RPMI8226 (cell line): ENCODE measurements around the gene ARFGAP3.
"Not testable (repeated sequence)": the region's sequence is repeated elsewhere in the genome, so short reads cannot be mapped to it uniquely, and the experiment has no call there.

Experiments used
- DNase-seq: peaks from one replicate; pipeline ENCODE4 v3.0.0-alpha.2; 2015

The ARFGAP3 gene

GRCh38 chr22:42792453-42792908 is 64.6 kb downstream of the ARFGAP3 start:
- no peak for DNase-seq

DNA sequence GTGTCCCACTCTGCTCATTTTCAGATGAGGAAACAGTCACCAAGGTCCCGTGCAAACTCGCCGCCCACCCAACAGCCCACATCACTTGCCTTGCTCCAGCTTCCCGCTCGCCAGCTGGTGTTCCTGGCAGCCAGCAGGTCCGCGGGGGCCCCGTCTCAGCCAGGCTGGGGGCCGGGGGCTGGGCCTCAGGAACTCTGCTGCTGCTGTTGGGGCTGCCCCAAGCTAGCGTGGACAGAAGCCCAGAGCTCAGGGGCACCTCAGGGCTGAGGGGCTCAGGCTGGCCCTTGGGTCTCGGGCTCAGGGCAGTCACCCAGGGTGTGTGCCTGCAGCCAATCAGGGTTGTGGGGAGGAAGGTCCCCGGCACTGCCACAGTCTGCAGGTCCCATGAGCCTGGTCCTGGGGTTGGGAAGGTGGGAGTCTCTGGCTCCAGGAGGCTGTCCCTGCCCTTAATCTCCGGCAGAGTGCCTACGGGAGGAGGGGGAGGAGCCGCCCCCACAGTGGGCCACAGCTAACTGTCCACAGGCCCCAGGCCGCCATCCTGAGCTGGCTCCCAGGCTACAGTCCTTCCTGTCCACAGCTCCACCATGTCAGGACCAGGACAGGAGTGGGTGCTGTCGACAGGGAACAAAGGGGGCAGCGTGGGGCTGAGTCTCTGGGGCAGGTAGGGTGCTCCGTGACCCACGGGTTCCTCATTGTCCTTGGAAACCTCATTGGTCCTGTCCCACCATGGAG is 65.2 kb downstream of the ARFGAP3 start:
- no peak for DNase-seq

DNA sequence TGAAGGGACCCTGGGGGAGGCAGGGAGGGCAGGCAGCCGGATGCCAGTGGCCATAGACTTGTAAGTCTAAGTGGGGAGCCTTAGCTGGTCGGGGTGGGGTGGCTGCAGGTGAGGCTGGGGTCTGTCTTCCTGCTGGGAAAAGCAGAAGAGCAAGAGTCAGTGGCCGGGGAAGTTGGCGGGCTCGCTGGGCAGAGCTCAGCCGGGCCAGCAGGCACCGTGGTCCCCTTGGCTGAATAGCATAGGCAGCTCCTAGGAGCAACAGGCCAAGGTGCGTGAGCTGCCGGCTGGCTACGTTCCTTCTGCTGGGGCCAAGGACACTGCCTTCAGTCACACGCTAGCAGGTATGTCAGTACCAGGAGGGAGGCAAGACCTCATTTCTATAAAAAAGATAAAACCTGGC is 68.6 kb downstream of the ARFGAP3 start:
- no peak for DNase-seq

DNA sequence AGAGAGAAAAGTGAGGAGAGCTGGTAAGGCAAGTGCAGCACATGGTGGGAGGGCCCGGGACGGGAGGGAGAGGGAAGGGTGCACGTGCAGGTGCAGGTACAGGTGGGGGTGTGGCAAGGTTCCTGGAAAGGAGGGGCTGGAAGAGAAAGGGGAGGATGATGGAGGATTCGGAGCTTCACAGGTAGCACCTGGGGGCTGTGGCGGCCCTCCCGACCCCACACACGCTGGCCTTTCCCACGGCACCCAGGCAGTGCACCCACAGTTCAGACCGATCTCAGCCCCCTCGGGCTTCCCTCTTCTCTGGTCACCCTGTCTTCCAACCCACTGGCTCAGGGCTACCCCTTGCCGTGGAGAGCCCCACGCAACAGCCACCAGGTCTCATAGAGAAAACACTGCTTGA is 69.1 kb downstream of the ARFGAP3 start:
- no peak for DNase-seq

- no peak for DNase-seq
Observed at GRCh38 chr22:42787357-42787736, 69.7 kb downstream of the ARFGAP3 start.

DNA sequence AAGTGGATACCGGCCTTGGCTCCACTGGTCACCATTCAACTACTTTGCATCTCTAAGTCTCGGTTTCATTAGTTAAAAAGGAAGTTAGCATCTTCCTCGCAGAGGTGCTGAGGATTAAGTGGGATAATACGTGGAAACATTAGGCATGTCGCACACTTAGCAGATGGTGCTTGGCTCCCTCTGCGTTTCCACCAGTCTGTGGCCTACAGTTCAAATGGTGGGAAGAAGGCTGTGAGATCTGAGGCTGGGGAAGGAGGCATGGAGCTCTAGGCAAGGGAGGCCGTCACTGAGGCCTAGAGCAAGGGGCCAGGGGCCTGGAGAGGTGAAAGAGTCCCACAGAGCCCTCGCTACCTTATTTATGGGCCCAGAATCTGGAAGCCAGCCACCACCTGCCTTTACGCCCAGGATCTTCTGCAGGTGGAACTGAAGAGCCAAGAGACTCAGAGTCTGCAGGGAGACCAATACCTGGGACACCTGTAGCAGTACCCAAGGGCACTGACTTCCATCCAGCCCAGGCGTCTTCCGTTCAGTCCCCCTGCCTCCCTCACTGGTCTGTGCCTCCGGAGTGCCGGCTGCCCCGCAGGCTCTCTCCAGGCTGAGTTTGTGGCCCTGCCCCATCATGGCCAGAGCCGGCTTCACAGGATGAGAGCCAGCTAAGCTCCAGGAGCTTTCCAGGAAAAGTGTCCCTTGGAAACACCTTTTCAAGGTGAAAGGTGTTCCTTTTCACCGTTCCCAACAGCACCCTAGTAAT is 70.3 kb downstream of the ARFGAP3 start:
- DNase-seq: no peak

- no peak for DNase-seq
Observed at GRCh38 chr22:42785706-42786499, 71.2 kb downstream of the ARFGAP3 start.

GRCh38 chr22:42782306-42782705 is 74.8 kb downstream of the ARFGAP3 start:
- DNase-seq: not testable (repeated sequence)

DNA sequence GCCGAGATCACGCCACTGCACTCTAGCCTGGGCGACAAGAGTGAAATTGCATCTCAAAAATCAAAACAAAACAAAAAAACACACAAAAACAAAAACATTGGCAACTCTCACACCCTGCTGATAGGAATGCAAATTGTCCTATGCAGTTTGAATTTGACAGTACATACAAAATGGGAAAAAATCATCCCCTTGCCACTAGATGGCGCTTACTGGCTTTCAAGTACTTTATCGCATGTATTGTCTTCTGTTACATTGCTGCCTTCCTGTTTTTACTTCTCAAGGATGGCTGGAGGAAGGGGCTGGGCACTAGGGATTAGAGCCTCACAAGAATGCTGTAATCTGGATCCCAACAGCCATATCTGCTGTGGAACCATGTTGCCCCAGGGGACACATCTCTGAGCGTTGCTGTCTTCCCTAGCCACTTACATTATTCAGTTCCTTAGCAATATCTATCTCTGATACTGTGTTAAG is 77.0 kb downstream of the ARFGAP3 start:
- peak; percentile 83 for DNase-seq

DNA sequence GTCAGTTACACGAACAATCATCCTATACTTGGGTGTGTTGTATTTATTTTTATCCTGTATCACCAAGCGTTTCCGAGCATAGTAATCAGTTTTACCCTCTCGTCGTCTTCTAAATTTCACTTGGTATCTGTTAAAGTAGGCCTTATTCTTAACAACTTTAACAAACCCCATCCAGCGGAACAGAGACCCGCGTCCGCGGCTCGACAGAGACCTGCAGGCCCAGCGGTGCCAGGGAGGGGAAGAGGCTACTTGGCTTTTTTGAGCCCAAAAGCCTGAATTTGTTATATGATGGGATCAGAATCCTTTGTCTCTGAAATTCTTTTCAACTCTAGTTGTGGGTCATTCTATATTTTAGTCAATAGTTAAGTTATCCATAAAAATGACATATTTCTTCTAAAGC is 79.9 kb downstream of the ARFGAP3 start:
- no peak for DNase-seq

DNA sequence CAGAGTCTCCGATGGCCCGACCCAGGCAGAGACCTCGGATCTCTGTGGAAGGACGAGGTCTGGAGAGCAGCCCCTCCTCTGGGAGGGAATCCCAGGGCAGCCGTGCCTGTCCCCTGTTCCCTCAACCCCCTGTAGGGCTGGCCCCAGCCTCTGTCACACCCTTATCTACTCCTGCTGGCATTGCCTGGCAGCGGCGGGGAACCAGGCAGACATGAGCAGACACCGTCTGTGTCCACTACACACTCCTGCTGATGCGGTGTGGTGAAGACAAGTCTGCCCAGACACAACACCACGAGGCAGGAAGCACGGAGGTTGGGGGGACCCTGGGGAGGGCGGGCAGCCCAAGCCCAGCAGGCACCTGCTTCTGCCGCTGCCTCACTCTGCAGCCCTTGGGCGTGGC is 83.9 kb downstream of the ARFGAP3 start:
- peak; percentile 36 for DNase-seq

GRCh38 chr22:42772647-42773046 is 84.4 kb downstream of the ARFGAP3 start:
- DNase-seq: no peak

DNA sequence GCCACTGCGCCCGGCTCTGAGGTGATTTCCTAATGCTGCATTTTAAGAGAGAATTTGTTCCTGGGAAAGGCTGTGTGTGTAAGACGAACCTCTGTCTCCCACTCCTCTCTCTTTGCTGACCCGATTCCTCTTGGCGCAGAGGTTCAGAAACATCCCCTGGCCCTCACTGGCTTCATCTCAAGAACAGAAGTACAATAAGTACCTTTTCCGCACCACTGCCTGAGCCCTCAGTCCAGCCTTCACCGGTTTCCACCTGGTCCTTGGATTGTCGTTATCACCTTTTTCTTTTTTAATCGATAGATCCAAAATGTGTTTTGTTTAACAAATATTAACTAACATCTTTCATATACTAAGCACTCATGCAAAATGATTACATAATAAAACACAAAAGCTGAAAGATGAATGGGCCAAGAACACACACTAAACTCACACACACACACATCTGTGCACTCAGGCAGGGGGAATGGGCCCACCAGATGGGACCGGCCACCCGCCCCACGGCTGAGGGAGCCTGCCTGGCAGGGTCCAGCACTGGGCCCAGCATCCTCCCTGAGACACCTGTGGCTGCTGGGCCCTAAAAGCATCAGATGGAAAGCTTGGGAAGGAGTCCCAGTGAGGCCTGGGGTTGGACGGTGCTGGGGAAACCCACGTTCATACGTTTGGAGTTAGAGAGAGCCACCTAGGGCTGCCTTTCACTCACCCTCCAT is 86.0 kb downstream of the ARFGAP3 start:
- DNase-seq: no peak

DNA sequence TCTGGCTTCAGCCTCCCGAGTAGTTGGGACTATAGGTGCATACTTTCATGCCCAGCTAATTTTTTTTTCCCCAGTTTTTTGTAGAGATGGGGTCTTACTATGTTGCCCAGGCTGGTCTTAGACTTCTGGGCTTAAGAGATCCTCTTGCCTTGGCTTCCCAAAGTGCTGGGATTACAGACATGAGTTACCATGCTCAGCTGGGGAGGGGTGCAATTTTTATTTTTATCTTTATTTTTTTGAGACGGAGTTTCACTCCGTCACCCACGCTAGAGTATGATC is 86.7 kb downstream of the ARFGAP3 start:
- DNase-seq: no peak

GRCh38 chr22:42769574-42770447 is 87.3 kb downstream of the ARFGAP3 start:
- DNase-seq: peak; percentile 63

DNA sequence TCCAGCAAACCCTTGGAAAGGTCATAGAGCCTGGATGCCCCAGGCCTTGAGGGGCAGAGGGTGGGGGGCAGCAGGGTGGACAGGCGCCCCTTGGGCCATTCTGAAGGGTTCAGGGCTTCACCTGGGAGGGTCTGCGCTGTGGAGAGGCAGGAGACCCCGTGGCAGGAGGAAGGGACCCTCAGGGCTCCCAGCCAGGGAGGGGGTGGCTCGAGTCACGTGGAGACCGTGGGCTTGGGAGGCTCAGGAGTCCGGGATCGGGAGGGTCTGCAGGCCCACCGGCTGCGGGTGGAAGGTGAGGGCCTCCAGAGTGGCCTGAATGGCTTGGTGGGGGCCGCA is 87.9 kb downstream of the ARFGAP3 start:
- DNase-seq: no peak

- no peak for DNase-seq
Observed at GRCh38 chr22:42768385-42769035, 88.6 kb downstream of the ARFGAP3 start.

DNA sequence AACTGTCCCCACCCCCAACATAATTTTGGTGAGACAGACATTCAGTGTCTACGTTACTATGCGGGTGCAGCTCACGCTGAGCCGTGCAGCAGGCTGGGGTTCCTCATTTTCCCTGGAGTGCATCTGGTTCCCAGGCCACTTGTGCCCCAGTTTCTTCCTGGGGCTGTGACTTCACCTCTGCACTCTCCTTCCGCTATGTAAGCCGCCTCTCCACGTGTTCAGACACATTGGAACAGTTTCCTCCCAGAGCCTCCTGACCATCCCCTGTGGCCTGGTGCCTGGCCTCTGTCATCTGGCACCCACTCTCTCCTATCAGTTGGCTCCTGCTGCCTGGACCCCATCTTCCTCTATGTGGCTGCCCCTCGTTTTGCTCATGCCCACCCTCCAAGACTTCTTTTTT is 90.2 kb downstream of the ARFGAP3 start:
- DNase-seq: no peak

GRCh38 chr22:42764895-42765363 is 92.1 kb downstream of the ARFGAP3 start:
- DNase-seq: no peak

- no peak for DNase-seq
Observed at GRCh38 chr22:42763965-42764480, 93.0 kb downstream of the ARFGAP3 start.
